Astrocyte of the cerebellum (primary cell): ENCODE data around the gene NMT1.

Experiments used
- DNase-seq: peaks from one replicate; pipeline ENCODE4 v3.0.0-alpha.2; 2011; ENCODE audit warnings: low read depth
- H3K4me3 ChIP-seq: 2 replicates; pipeline ENCODE4 v1.5.1; 2011; ENCODE audit warnings: mild to moderate bottlenecking, low read depth, low read length, moderate library complexity
- CTCF ChIP-seq: IDR thresholded peaks from 2 replicates; pipeline ENCODE4 v1.5.1; 2012; ENCODE audit warnings: low read length, low read depth, moderate library complexity, mild to moderate bottlenecking; ENCODE audit errors: missing control alignments
- in situ Hi-C: cut with HindIII; loops from 2 replicates; pipeline ENCODE4 v1.10.0; 2017; ENCODE audit warnings: low sequenced_read_pairs

Gene NMT1

DNA sequence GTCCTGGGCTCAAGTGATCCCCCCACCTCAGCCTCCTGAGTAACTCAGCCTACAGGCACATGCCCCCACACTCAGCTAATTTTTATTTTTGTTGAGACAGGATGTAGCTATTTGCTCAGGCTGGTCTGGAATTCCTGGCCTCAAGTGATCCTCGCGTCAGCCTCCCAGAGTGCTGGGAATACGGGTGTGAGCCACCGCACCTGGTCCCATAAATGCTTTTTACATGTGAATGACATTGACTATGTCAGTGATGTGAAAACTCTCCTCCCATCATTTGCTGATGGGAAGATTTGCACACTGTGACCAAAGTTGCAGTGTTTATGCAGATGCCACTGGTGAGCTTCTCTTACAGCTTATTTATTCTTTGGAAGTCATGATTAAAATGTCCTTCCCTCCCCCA lies 56.2 kb downstream of the NMT1 start:
- TF ChIP-seq CTCF: no peak
- DNase-seq: no peak
- in situ Hi-C loops: no loop called here
- H3K4me3 ChIP-seq: no peak overlapping the region

- DNase-seq: no peak
- TF ChIP-seq CTCF: no peak
- in situ Hi-C loops: no loop called here
- no peak overlapping the region for H3K4me3 ChIP-seq
These were observed 56.9 kb downstream of the NMT1 start for GRCh38 chr17:45117848-45118646.

- H3K4me3 ChIP-seq: no peak overlapping the region
- in situ Hi-C loops: no loop called here
- DNase-seq: no peak
- TF ChIP-seq CTCF: no peak
These were observed 57.6 kb downstream of the NMT1 start for GRCh38 chr17:45118691-45119090.

- no peak for DNase-seq
- in situ Hi-C loops: no loop called here
- no peak overlapping the region for H3K4me3 ChIP-seq
- TF ChIP-seq CTCF: no peak
These were observed 58.8 kb downstream of the NMT1 start for GRCh38 chr17:45119964-45120363.

- H3K4me3 ChIP-seq: no peak overlapping the region
- TF ChIP-seq CTCF: no peak
- no peak for DNase-seq
- in situ Hi-C loops: no loop called here
These were observed 59.4 kb downstream of the NMT1 start for GRCh38 chr17:45120558-45120957.

DNA sequence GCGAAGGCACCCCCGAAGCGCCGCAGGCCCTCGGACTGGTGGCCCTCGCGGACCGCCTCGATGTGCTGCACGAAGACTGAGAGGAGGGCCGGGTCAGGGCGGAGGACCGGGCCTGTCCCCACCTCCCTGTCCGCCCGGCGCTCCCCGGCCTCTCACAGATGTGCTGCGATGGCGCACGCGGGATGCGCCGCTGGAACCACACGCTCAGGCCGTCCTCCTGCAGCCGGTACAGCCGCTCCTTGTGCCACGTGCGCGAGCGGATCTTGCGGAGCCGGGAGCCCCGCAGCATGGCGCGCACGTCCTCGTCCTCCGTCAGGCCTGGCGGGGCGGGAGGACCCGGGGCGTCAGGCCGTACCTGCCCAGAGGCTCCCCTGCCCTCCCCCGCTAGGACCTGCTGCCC lies 59.9 kb downstream of the NMT1 start:
- in situ Hi-C loops: no loop called here
- no peak for TF ChIP-seq CTCF
- no peak overlapping the region for H3K4me3 ChIP-seq
- no peak for DNase-seq
